ENCODE data around the gene LRRC4C.

LRRC4C gene

DNA sequence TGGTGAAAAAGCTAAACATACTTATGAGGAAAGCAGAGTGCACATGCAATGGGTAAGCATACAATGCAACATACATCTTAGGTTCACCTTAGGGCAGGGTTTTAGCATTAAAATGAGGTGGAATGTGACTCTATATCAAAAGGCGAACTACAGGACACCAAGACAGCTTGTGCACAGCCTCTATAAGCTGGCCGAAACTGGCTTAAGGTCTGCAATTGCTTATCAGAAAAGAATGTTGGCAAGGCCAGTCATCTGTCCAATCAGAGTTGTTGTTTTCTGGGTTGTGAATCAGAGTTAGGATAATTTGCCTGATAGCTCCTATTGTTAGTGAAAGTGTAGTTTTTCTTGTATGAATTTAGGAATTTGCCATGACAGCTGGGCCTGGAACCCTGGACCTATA is 76.5 kb downstream of the LRRC4C start:
- no peaks in the 10 kb centered on the region for H3K4me1 ChIP-seq (ENCODE audit: control insufficient read depth in 1 of 2, insufficient read depth in 2 of 2, low read length in 2 of 2)
- WGBS (ENCODE audit: extremely low coverage, insufficient coverage, insufficient read length): no CpG with 5 or more reads among the region's 2 CpGs
- H2AK5ac ChIP-seq (ENCODE audit: low read length): no peak overlapping the region
- H3K27me3 ChIP-seq (ENCODE audit: insufficient read depth, low read length): no peaks in the 10 kb centered on the region
- H3K36me3 ChIP-seq (ENCODE audit: control insufficient read depth in 1 of 2, insufficient read depth in 2 of 2, low read length in 2 of 2): no peaks in the 10 kb centered on the region
- no peak overlapping the region for H3K4me2 ChIP-seq (ENCODE audit: low read length)
- H2BK5ac ChIP-seq (ENCODE audit: low read depth, low read length, poor library complexity): no peak overlapping the region
- H3K9ac ChIP-seq (ENCODE audit: low read length): no peak overlapping the region
- no peak overlapping the region for H3K4me3 ChIP-seq (ENCODE audit: low read depth, low read length)
- H3K18ac ChIP-seq (ENCODE audit: low read length): no peak overlapping the region
- no peak for DNase-seq
- no peak overlapping the region for H3K4ac ChIP-seq (ENCODE audit: low read depth, low read length)
- no peak overlapping the region for H3K14ac ChIP-seq (ENCODE audit: low read length)
- no peaks in the 10 kb centered on the region for H3K79me2 ChIP-seq (ENCODE audit: control insufficient read depth, insufficient read depth, low read length, poor library complexity)
- no peaks in the 10 kb centered on the region for H3K9me3 ChIP-seq (ENCODE audit: insufficient read depth, low read depth, low read length)
- H4K12ac ChIP-seq (ENCODE audit: low read depth, low read length): no peak overlapping the region
- no peak overlapping the region for H3K27ac ChIP-seq (ENCODE audit: low read depth, low read length)
- H3K79me1 ChIP-seq (ENCODE audit: low read length): no peaks in the 10 kb centered on the region
- no peak overlapping the region for H2BK12ac ChIP-seq (ENCODE audit: low read length)
- H2BK120ac ChIP-seq (ENCODE audit: insufficient read depth, low read length, poor library complexity): no peak overlapping the region
- no peak overlapping the region for H4K91ac ChIP-seq (ENCODE audit: low read depth, low read length)
- H2AFZ ChIP-seq (ENCODE audit: insufficient read depth, low read length, poor library complexity): no peak overlapping the region
- no peak overlapping the region for H4K8ac ChIP-seq (ENCODE audit: low read depth, low read length)
- H3K23ac ChIP-seq (ENCODE audit: low read length): no peak overlapping the region

DNA sequence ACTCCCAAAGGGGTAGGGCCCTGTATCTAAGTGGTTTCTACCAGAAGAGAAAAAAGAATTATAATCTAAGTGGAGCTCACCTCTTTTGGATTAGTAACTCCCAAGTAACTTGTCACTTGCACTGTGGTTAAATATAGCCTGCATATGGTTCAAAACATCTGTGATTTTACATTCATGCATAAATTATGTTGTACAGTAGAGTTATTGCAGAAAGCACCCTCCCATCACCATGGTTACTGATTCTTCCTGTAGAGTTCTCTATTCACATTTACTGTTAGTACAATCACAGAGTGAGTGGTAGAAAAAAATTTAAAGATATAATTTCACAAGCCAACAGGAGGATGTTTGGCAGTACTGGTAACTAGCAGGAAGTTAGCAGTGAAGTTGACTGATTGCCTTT is 80.4 kb downstream of the LRRC4C start:
- Histone ChIP-seq H2BK12ac (ENCODE audit: low read length) (no peak overlapping the region), H2AFZ (ENCODE audit: insufficient read depth, low read length, poor library complexity) (no peak overlapping the region), H3K9ac (ENCODE audit: low read length) (no peak overlapping the region), H3K36me3 (ENCODE audit: control insufficient read depth in 1 of 2, insufficient read depth in 2 of 2, low read length in 2 of 2) (no peaks in the 10 kb centered on the region), H3K23ac (ENCODE audit: low read length) (no peak overlapping the region), H2AK5ac (ENCODE audit: low read length) (no peak overlapping the region), H3K27ac (ENCODE audit: low read depth, low read length) (no peak overlapping the region), H3K79me1 (ENCODE audit: low read length) (no peaks in the 10 kb centered on the region), H3K18ac (ENCODE audit: low read length) (no peak overlapping the region), H3K9me3 (ENCODE audit: insufficient read depth, low read depth, low read length) (no peaks in the 10 kb centered on the region), H3K14ac (ENCODE audit: low read length) (no peak overlapping the region), H3K79me2 (ENCODE audit: control insufficient read depth, insufficient read depth, low read length, poor library complexity) (no peaks in the 10 kb centered on the region), H3K4ac (ENCODE audit: low read depth, low read length) (no peak overlapping the region), H4K91ac (ENCODE audit: low read depth, low read length) (no peak overlapping the region), H3K27me3 (ENCODE audit: insufficient read depth, low read length) (no peaks in the 10 kb centered on the region), H4K8ac (ENCODE audit: low read depth, low read length) (no peak overlapping the region), H2BK120ac (ENCODE audit: insufficient read depth, low read length, poor library complexity) (no peak overlapping the region), H3K4me1 (ENCODE audit: control insufficient read depth in 1 of 2, insufficient read depth in 2 of 2, low read length in 2 of 2) (no peaks in the 10 kb centered on the region), H3K4me3 (ENCODE audit: low read depth, low read length) (no peak overlapping the region), H2BK5ac (ENCODE audit: low read depth, low read length, poor library complexity) (no peak overlapping the region), H4K12ac (ENCODE audit: low read depth, low read length) (no peak overlapping the region), H3K4me2 (ENCODE audit: low read length) (no peak overlapping the region)
- no peak for DNase-seq

DNA sequence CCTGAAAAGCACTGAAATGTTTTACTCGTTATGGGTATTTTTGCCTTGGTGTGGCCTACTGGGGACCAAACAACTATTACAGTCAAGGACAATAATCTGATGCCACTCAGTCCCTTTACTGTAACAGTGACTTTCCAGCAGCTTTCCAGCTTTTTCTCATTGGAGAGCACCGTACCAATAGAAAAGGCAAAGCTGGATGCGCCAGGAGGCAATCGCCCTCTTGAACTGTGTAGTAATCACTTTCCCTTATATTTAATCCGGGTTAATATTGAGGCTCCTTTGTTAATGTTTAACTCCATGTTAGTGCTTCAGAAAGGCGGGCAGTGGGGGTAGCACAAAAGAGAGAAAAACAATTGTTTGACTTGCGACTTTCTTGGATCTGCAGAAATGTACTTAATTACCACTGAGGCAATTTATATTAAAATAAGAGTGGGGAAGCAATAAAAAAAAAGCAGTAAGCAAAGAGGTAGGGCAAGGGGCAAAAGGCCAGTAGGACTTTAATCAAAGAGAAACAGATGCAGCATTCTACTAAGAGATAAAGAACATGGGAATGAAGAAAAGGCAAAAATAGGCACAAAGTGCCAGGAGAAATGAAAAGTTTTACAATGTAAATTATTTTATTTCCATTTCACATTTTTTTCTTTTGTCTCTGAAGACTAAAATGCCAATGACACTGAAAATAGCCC is 81.6 kb downstream of the LRRC4C start:
- Histone ChIP-seq H3K36me3 (ENCODE audit: control insufficient read depth in 1 of 2, insufficient read depth in 2 of 2, low read length in 2 of 2) (no peaks in the 10 kb centered on the region), H2AK5ac (ENCODE audit: low read length) (no peak overlapping the region), H3K18ac (ENCODE audit: low read length) (no peak overlapping the region), H4K91ac (ENCODE audit: low read depth, low read length) (no peak overlapping the region), H3K14ac (ENCODE audit: low read length) (no peak overlapping the region), H4K8ac (ENCODE audit: low read depth, low read length) (no peak overlapping the region), H3K4me3 (ENCODE audit: low read depth, low read length) (no peak overlapping the region), H3K4me1 (ENCODE audit: control insufficient read depth in 1 of 2, insufficient read depth in 2 of 2, low read length in 2 of 2) (no peaks in the 10 kb centered on the region), H2BK5ac (ENCODE audit: low read depth, low read length, poor library complexity) (no peak overlapping the region), H3K9ac (ENCODE audit: low read length) (no peak overlapping the region), H3K79me2 (ENCODE audit: control insufficient read depth, insufficient read depth, low read length, poor library complexity) (no peaks in the 10 kb centered on the region), H3K27ac (ENCODE audit: low read depth, low read length) (no peak overlapping the region), H3K23ac (ENCODE audit: low read length) (no peak overlapping the region), H3K4ac (ENCODE audit: low read depth, low read length) (no peak overlapping the region), H2AFZ (ENCODE audit: insufficient read depth, low read length, poor library complexity) (no peak overlapping the region), H2BK120ac (ENCODE audit: insufficient read depth, low read length, poor library complexity) (no peak overlapping the region), H3K79me1 (ENCODE audit: low read length) (no peaks in the 10 kb centered on the region), H3K4me2 (ENCODE audit: low read length) (no peak overlapping the region), H4K12ac (ENCODE audit: low read depth, low read length) (no peak overlapping the region), H2BK12ac (ENCODE audit: low read length) (no peak overlapping the region), H3K9me3 (ENCODE audit: insufficient read depth, low read depth, low read length) (no peaks in the 10 kb centered on the region), H3K27me3 (ENCODE audit: insufficient read depth, low read length) (no peaks in the 10 kb centered on the region)
- no peak for DNase-seq
- no CpG with 5 or more reads among the region's 7 CpGs for WGBS (ENCODE audit: extremely low coverage, insufficient coverage, insufficient read length)

DNA sequence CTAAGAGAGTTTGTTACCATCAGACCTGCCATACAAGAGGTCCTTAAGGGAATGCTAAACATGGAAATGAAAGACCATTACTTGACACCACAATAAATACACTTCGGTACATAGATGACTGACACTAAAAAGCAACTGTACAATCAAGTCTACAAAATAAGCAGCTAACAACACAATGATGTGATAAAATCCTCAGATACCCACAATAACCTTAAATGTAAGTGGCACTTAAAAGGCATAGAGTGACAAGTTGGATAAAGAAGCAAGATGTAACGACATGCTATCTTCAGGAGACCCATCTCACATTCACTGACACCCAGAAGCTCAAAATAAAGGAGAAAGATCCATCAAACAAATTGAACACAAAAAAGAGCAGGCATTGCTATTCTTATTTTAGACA is 107.6 kb downstream of the LRRC4C start:
- Histone ChIP-seq H2BK120ac (ENCODE audit: insufficient read depth, low read length, poor library complexity) (no peak overlapping the region), H3K9ac (ENCODE audit: low read length) (no peak overlapping the region), H3K36me3 (ENCODE audit: control insufficient read depth in 1 of 2, insufficient read depth in 2 of 2, low read length in 2 of 2) (no peaks in the 10 kb centered on the region), H3K4ac (ENCODE audit: low read depth, low read length) (no peak overlapping the region), H4K12ac (ENCODE audit: low read depth, low read length) (no peak overlapping the region), H2AK5ac (ENCODE audit: low read length) (no peak overlapping the region), H3K23ac (ENCODE audit: low read length) (no peak overlapping the region), H3K18ac (ENCODE audit: low read length) (no peak overlapping the region), H2BK5ac (ENCODE audit: low read depth, low read length, poor library complexity) (no peak overlapping the region), H4K91ac (ENCODE audit: low read depth, low read length) (no peak overlapping the region), H2BK12ac (ENCODE audit: low read length) (no peak overlapping the region), H3K79me2 (ENCODE audit: control insufficient read depth, insufficient read depth, low read length, poor library complexity) (no peaks in the 10 kb centered on the region), H3K9me3 (ENCODE audit: insufficient read depth, low read depth, low read length) (no peaks in the 10 kb centered on the region), H3K4me1 (ENCODE audit: control insufficient read depth in 1 of 2, insufficient read depth in 2 of 2, low read length in 2 of 2) (no peaks in the 10 kb centered on the region), H3K27ac (ENCODE audit: low read depth, low read length) (no peak overlapping the region), H3K4me2 (ENCODE audit: low read length) (no peak overlapping the region), H3K14ac (ENCODE audit: low read length) (no peak overlapping the region), H3K27me3 (ENCODE audit: insufficient read depth, low read length) (no peaks in the 10 kb centered on the region), H4K8ac (ENCODE audit: low read depth, low read length) (no peak overlapping the region), H2AFZ (ENCODE audit: insufficient read depth, low read length, poor library complexity) (no peak overlapping the region), H3K79me1 (ENCODE audit: low read length) (no peaks in the 10 kb centered on the region), H3K4me3 (ENCODE audit: low read depth, low read length) (no peak overlapping the region)
- WGBS (ENCODE audit: extremely low coverage, insufficient coverage, insufficient read length): no CpG with 5 or more reads among the region's 2 CpGs
- DNase-seq: no peak
